T-cell (primary cell): Measurements from ENCODE around the gene BIRC2. TPM values are rescaled to one million over a fixed set of nuclear protein-coding genes. Genes with fewer than 3 reads are reported as not detected.

ENCODE experiments used
- total RNA-seq, 35 experiments: library from RNA in 6 of 35; stranded (reverse) in 6 of 35; fragments of 120-200 nt in 1 of 35; gene quantifications; one replicate each; pipeline versions ENCODE4 v1.2.1 to v1.2.4 and lab custom pipeline; 2013 to 2026

Gene BIRC2
- total RNA-seq, 5 donors from 2014 or later (not counting 1 experiment from before 2014, with no cell fraction given) = 53.3 to 100 (median 60.8) TPM

Other genes starting within 250 kb of the BIRC2 start
- gene YAP1, start 236.8 kb upstream of the BIRC2 start, total RNA-seq = under 1 TPM; 0.23 to 0.86 (median 0.63) TPM
- gene BIRC3, start 29.7 kb upstream of the BIRC2 start, total RNA-seq = 100 to 1,000 TPM in 2 of 5 donors, 10 to 100 TPM in 3; 82.6 to 114 (median 96.0) TPM
- 100 to 1,000 TPM; 361 to 469 (median 428) TPM for gene TMEM123, start 105.6 kb downstream of the BIRC2 start, total RNA-seq
- under 1 TPM in 3 of 5 donors, not detected in 2; 0.23 to 0.73 (median 0.60) TPM for gene MMP7, start 183.5 kb downstream of the BIRC2 start, total RNA-seq